ENCODE data around the gene C1orf94.

DNA sequence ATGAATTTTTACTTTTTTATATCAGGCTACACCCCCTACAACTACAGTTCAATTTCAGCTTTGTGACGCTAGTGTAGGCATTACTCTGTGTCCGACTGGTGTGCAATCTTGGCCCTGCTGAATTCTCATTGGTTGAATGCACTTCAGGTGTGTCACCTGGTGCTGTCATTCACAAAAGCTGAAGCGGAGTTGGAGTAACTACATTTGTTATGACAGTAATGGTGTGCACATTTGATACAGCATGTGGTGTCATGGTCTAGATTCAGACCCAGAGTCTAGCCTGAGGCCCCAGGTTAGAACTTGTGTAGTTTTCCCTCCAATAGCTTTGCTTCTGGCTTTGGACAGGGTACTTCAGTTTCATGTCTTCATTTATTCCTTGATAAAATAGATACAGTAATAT lies 88.7 kb downstream of the C1orf94 start:
- TF ChIP-seq, protein P1, sequence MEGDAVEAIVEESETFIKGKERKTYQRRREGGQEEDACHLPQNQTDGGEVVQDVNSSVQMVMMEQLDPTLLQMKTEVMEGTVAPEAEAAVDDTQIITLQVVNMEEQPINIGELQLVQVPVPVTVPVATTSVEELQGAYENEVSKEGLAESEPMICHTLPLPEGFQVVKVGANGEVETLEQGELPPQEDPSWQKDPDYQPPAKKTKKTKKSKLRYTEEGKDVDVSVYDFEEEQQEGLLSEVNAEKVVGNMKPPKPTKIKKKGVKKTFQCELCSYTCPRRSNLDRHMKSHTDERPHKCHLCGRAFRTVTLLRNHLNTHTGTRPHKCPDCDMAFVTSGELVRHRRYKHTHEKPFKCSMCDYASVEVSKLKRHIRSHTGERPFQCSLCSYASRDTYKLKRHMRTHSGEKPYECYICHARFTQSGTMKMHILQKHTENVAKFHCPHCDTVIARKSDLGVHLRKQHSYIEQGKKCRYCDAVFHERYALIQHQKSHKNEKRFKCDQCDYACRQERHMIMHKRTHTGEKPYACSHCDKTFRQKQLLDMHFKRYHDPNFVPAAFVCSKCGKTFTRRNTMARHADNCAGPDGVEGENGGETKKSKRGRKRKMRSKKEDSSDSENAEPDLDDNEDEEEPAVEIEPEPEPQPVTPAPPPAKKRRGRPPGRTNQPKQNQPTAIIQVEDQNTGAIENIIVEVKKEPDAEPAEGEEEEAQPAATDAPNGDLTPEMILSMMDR (IDR thresholded peaks at IDR 0.05): no peak
- TF ChIP-seq POLR2AphosphoS5 (IDR thresholded peaks at IDR 0.05): no peak
- no peak for TF ChIP-seq POLR2A (IDR thresholded peaks at IDR 0.05)
- TF ChIP-seq EP300 (IDR thresholded peaks at IDR 0.05; ENCODE audit: low read depth): no peak

Measured in transverse colon (tissue), 4 donors.